OCI-LY7 (cell line): ENCODE measurements around the gene RDH5.

Source experiments
- EZH2phosphoT487 ChIP-seq: fragments of 200-600 bp; sonication (generic); IDR thresholded peaks from 2 replicates; pipeline ENCODE4 v1.6.1; 2018; ENCODE audit warnings: low read depth, borderline replicate concordance, mild to moderate bottlenecking, mixed run types, antibody characterized with exemption, low read length, moderate library complexity, mixed read lengths
- TF ChIP-seq, protein P1 (sequence below): fragments of 200-600 bp; sonication (generic); conservative IDR thresholded peaks from 2 replicates; pipeline ENCODE4 v1.5.1; 2014; ENCODE audit warnings: mild to moderate bottlenecking, antibody characterized with exemption, low read length, moderate library complexity, mixed read lengths

DNA sequence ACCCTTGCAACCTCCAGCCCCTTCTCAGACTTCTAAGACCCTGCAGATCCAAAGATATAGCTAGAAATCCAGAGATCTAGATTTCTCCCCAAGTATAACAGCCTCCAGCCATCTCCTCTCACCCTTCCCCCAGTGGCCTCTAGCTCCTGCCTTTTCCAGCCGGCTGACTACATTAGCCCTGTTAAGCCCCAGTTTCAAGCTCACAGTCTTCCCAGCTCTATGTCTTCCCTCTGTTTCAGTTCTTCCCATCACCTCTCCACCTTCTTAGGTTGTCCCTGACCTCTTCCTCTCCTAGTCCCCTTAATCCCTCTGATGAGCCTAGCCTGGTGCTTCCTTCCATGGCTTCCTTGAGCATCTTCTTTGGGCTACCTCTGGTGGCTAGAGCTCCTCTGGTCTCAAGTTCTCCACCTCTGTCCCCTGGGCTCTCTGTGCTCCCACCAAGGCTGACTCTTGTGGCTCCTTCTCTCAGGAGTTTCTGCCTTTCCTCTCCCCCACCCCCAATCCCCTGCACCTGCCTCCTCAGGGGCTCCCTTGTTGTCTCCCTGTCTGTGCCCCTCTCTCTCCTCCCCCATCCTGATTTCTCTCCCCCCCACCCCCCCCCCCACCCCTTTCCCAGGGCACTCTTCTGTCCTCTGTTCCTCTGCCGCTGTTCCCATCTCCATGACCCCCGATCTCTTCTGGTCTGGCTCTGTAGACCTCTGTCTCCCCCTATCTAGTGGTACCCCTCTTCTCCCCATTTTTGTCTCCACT lies 21.9 kb downstream of the RDH5 start:
- TF ChIP-seq, protein P1, sequence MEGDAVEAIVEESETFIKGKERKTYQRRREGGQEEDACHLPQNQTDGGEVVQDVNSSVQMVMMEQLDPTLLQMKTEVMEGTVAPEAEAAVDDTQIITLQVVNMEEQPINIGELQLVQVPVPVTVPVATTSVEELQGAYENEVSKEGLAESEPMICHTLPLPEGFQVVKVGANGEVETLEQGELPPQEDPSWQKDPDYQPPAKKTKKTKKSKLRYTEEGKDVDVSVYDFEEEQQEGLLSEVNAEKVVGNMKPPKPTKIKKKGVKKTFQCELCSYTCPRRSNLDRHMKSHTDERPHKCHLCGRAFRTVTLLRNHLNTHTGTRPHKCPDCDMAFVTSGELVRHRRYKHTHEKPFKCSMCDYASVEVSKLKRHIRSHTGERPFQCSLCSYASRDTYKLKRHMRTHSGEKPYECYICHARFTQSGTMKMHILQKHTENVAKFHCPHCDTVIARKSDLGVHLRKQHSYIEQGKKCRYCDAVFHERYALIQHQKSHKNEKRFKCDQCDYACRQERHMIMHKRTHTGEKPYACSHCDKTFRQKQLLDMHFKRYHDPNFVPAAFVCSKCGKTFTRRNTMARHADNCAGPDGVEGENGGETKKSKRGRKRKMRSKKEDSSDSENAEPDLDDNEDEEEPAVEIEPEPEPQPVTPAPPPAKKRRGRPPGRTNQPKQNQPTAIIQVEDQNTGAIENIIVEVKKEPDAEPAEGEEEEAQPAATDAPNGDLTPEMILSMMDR: no peak
- TF ChIP-seq EZH2phosphoT487: no peak
